ENCODE results near the gene PTPRG.

DNA sequence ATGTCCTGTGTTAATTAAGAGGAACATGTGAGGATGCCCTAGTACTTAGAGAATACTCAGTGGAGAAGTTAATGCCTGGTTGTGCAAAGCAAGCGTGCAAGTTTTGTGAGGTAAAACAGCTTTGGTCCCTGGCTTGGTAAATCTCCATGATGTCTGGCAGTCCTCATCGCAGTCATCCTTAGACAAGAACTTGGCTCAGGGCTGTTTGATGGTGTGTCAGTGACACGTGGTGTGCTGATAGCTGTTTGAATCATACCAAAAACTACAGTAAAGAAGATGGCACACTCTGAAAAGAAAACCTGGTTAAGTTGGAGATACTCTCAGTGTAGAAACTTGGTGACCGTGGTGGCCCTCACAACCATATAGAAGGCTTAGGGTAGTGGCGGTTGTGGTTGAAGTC is 450.3 kb downstream of the PTPRG start:
- no peak for TF ChIP-seq POLR2AphosphoS5 (IDR thresholded peaks at IDR 0.05; ENCODE audit: low read depth, low read length)
- TF ChIP-seq TAF1 (IDR thresholded peaks at IDR 0.05; ENCODE audit: borderline replicate concordance, insufficient read depth, low read length) = no peak
- no peak for TF ChIP-seq SIN3A (IDR thresholded peaks at IDR 0.05; ENCODE audit: borderline replicate concordance, insufficient read depth, low read length)
- TF ChIP-seq REST (IDR thresholded peaks at IDR 0.05; ENCODE audit: insufficient read depth in 1 of 2, low read depth in 2 of 2, low read length in 2 of 2) = no peak

Measured in PFSK-1 (cell line).